GM19467 (cell line): ENCODE data around the gene HIC1.

Experiments used
- ATAC-seq: cut with Tn5 transposase; IDR thresholded peaks from one replicate; pipeline ENCODE4 v1.9.1; 2021; ENCODE audit warnings: mild to moderate bottlenecking, moderate library complexity; ENCODE audit not compliant: unreplicated experiment

HIC1 gene

GRCh38 chr17:2075336-2076086 is 20.6 kb downstream of the HIC1 start:
- ATAC-seq: no peak

DNA sequence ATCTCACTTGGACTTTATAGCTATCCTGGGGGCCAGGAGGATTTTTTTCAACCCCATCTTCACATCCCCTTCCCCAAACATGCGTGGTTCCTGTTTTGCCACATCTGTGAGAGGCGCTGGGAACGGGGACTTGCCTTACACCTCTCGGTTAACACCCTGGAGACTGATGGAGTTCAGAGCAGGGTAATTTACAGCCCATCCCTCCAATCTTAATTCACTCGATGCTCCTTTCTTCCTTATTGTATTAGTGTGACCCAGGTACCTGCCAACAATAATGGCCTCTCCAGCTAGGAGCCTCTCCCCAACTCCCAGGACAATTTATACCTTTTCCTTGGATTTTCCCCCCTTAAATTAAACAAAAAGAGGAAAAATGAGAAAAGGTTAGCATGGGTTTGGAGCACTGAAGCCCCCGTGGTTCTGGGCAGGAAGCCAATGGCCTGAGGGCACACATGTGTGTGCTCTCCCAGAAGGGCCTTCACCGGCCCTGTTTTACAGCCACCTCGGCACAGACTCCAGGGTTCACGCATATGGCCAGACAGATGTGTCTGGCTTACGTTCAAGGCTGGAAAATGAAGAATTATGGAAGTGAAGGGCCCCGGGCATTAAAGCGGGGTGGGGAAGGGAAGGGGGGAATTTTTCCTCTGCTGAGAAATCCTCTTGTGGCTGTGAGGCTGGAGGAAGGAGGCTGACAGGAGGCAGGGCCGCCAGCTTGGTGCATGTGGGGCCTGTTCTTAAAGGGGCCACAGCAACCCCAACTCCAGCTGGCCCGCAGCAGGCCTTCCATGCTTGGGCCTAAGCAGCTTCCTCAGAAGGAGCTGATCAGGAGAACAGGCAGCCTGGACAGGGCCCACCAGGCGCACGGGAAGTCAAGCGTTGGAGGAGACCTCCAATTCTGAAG is 21.4 kb downstream of the HIC1 start:
- no peak for ATAC-seq

- no peak for ATAC-seq
Measured at GRCh38 chr17:2077040-2077439, 22.1 kb downstream of the HIC1 start.

DNA sequence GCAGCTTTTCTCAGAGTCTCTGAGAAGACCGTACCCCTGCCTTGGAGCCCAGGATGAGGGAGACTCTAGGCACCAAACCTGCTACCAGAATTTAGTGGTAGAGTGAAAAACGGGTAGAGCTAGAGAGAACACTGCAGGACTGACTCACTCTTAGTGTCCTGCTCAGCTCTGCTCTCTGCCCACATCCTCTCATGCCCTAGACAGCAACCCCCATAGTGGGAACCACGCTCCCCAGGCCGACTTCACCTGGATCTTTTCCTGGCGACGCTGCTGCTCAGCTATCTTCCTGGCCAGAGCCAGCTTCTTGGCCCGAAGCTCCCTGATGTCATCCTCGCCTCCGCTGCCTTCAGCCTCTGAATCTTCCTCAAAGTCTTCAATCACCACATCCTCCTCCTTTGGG is 26.7 kb downstream of the HIC1 start:
- ATAC-seq: no peak

DNA sequence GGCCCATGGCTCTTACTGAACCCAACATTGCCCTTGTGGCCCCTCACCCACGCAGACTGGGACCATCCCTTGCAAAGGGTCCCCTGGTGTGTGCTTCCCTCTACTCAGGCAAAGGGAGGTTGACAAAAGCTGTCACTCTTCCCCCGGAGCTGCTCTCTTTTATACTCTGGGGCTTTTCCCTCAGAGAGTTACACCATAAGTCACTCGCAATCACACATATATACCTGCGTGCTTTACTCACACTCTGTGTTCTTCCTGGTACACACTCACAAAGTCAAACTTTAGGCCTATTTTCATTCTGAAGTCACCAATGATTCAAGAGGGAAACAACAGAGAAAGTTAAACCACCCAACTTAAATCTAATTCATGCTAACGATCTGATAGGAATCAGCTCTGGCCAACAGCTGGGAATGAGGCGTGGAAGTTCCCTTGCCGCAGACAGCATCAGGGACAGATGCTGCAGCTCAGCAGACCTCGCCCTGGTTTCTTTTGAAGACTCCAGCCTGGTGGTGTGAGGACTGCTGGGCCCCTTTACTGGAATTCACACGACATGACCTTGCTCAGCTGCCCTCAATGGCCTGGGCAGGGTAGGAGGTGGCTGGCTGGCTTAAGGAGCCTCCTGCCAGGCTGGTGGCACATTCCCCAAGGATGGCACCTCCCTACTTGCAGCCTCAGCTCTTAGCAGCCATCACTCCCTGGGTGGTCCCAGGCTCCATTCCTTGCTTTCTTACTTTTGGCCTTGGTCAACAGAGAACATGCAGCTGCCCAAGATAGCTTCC is 27.3 kb downstream of the HIC1 start:
- no peak for ATAC-seq

DNA sequence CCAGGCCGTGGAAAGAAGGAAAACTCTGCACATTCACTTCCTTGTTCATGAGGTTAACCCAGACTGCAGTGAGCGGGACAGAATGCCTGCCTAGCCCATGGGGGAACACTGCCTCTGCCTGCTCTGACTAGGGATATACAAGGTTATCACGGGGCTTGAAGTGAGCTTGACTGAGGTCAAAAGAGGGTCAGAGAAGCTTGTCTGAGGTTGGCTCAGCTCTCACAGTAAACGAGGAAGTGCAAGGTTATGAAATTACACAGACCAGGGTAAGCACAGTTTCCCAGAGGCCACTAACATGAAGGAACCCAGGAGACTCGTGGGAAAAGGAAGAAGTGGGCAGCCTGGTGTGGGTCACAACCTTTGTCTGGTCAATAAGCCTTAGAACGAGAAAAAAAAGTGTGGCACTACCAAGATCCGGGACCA is 28.7 kb downstream of the HIC1 start:
- no peak for ATAC-seq

DNA sequence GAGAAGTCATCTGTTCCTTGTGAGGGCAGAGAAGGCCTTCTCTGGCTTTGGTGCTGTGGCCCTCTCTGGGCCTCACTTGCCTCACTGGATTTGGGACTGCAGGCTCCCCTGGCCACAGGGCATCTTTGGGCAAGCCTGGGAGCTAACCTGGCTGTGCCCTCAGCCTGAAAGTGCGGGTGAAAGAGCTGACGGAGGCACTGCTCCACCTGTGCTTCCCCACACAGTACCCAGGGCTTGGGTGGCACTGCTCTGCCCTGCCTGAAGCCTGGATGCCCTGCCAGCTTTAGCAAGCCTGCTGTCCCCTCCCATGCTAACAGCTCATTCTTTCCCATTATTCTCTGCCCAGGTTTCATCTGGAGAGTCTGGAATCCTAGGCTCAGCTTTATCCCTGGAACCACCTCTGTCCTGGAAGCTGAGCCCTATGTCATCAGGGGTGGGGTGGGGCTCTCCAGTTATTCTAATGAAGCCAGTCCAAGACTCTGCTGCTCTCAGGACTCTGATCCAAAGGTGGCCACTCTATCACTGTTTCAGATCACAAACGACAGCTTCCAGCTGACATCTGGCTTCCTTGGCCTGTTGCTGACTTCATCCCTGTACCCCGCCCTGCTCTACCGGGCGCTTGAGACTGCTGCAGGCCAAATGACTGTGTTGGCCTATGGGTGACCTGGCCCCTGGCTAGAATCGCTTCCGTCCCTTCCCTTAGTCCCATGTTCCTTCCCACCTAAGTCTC is 29.3 kb downstream of the HIC1 start:
- no peak for ATAC-seq

- no peak for ATAC-seq
Measured at GRCh38 chr17:2084766-2085647, 30.1 kb downstream of the HIC1 start.

DNA sequence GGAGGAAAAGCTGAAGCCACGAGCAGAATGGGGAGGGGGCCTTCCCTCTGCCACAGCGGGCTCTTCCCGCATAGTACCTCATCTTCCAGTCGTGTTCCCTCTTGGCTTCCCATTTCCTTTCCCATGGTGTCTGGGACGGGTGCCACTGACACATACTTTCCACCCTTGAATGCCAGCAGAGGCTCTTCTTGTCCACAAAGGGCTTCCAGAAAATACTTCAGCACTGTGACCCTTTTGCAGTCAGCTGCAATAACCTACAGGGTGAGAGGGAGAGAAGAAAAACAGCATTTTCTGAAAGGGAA is 30.7 kb downstream of the HIC1 start:
- ATAC-seq: no peak

DNA sequence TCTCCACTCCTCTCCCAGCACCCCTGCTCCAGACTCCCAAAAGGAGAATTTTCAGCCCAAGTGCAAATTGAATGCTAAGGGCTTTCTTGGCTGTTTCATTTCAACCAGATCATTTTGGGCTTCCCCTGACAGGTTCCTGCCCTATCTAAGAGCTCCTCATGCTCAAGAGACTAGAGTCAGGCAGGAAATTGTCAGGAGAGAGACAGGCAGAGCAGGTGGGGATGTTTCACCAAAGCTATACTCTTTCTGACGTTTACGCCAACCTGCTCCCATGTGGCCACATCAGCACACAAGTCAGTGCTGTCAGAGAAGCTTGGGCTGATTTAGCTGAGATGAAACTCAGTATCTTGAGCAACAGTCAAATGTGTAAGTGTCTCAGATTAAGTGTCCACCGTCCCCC is 31.4 kb downstream of the HIC1 start:
- ATAC-seq: no peak

DNA sequence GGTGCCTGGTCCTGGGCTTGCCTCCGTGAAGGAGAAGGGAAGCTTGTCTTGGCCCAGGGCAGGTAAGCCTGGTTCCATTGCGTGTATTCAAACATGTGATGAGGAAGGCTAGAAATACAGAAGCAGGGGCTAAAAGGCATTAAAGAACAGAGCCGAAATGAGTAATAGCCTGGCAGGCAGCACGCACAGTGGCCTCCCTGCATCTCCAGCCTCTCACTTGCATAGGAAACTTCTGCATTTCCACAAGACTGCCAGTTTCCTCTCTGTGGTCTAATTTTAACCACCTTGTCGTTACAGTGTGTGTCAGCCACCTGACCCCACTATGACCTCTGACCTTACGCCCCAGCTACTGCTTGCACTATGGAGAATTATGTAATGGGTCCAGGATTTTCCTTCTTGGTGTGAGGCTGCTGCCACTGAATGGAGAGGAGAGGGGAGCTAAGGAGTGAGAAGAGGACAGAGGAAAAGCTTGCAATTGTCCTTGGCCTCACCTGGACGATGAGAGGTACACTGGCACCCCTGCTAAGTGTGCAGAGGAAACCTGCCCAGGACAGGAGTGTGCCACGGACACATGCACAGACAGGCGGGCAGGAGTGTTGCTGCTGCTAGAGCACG is 32.8 kb downstream of the HIC1 start:
- ATAC-seq: peak; percentile 37

- peak; percentile 22 for ATAC-seq
Measured at GRCh38 chr17:2089021-2089422, 34.1 kb downstream of the HIC1 start.

- ATAC-seq: no peak
Measured at GRCh38 chr17:2090210-2090641, 35.3 kb downstream of the HIC1 start.

GRCh38 chr17:2090804-2091534 is 36.1 kb downstream of the HIC1 start:
- ATAC-seq: no peak

DNA sequence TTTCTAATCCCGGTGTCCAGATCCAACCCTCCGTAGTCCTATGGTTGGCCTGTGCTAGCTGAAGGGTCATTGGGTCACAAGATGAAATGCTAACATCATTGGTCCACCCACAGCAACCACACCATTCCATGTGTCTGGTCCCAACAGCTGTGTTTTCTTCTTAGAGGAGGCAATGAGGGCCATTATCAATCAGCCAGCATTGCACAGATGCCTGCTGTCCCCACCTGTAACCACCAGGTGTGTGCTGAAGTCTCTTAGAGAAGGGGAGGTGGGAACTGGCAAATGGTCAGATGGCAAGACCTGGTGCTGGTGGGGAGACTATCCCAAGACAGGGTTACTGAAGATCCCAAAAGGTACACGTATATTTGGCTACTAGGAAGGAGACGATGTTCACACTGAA is 37.4 kb downstream of the HIC1 start:
- no peak for ATAC-seq

DNA sequence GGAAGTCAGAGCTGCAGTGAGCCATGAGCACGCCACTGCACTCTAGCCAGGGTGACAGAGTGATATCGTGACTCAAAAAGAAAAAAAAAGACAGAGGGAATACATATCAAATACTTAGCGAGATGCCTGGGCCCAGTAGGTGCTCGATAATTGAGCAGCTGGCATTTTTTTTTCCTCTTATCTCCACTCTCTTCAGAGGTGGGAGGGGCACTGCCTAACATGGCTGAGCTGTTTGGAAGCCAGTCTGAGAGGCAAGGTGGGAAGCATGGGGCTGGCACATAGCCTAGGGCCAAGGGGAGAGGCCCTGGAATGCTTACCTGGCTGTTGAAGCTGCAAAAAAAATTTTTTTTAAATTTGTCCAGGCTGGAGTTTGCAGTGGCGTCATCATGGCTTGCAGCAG is 38.4 kb downstream of the HIC1 start:
- ATAC-seq: no peak

GRCh38 chr17:2094891-2095535 is 40.1 kb downstream of the HIC1 start:
- ATAC-seq: no peak

DNA sequence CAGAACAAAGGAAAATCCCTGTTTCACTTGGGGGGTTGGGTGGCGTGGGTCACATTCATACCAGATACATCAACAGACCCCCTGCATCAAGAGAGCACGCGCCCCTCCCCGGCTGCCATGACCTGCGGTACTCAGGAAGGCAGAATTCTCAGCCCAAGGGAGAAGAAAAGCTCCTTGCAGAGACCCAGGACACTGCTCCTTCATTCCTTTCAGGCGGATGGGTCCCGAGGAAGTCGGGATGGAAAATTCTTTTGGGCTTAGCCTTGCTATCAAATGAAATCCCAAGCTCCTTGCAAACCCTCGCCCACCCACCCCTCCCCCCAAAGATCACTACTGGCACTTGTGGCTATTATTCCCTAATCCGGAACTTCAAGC is 40.6 kb downstream of the HIC1 start:
- no peak for ATAC-seq
